MG63 (cell line): Measurements from ENCODE around the gene RNF212. TPM values are rescaled to one million over a fixed set of nuclear protein-coding genes. Genes with fewer than 3 reads are reported as not detected.
"Not testable (repeated sequence)": the region's sequence is repeated elsewhere in the genome, so short reads cannot be mapped to it uniquely, and the experiment has no call there.

ENCODE experiments used
- DNase-seq: peaks from one replicate; pipeline ENCODE4 v3.0.0-alpha.2; 2020
- H3K27me3 ChIP-seq: fragments of 250-450 bp; sonication (Bioruptor Pico); 2 replicates; pipeline ENCODE4 v1.5.1; 2020; ENCODE audit warnings: mild to moderate bottlenecking, moderate library complexity
- H3K36me3 ChIP-seq: fragments of 250-450 bp; sonication (Bioruptor Pico); 2 replicates; pipeline ENCODE4 v1.5.1; 2020; ENCODE audit warnings: mild to moderate bottlenecking, moderate library complexity
- H3K4me3 ChIP-seq: fragments of 250-450 bp; sonication (Bioruptor Pico); 2 replicates; pipeline ENCODE4 v1.5.1; 2020; ENCODE audit warnings: mild to moderate bottlenecking, moderate library complexity
- H3K9me3 ChIP-seq: fragments of 250-450 bp; sonication (Bioruptor Pico); 2 replicates; pipeline ENCODE4 v1.5.1; 2020; ENCODE audit warnings: mild to moderate bottlenecking, moderate library complexity
- total RNA-seq: library from RNA; depleted of rRNA; stranded (reverse); fragments of >200 nt; shearing (Covaris generic); gene quantifications from 2 replicates; pipeline ENCODE4 v1.2.3, GENCODE V29; 2014; ENCODE audit warnings: low replicate concordance

Gene RNF212
- total RNA-seq, 1 experiment from 2014 or later = not detected

GRCh38 chr4:1126506-1126905 lies 13.1 kb upstream of the RNF212 start:
- H3K27me3 ChIP-seq = no peaks in the 10 kb centered on the region
- no peak for DNase-seq

GRCh38 chr4:1125466-1125865 lies 12.1 kb upstream of the RNF212 start:
- DNase-seq, H3K36me3 ChIP-seq, H3K9me3 ChIP-seq, H3K27me3 ChIP-seq, H3K4me3 ChIP-seq: not testable (repeated sequence)

More at GRCh38 chr4:1126506-1126905, 13.1 kb upstream of the RNF212 start:
- H3K4me3 ChIP-seq = no peak overlapping the region
- H3K9me3 ChIP-seq = no peaks in the 10 kb centered on the region; the same call in 1 of the 2 replicates
- H3K36me3 ChIP-seq = no peaks in the 10 kb centered on the region

GRCh38 chr4:1124818-1125217 lies 11.5 kb upstream of the RNF212 start:
- Histone ChIP-seq H3K4me3 (no peak overlapping the region), H3K27me3 (no peaks in the 10 kb centered on the region), H3K36me3 (no peaks in the 10 kb centered on the region), H3K9me3 (no peaks in the 10 kb centered on the region)
- DNase-seq = no peak

GRCh38 chr4:1122505-1122904 lies 9.1 kb upstream of the RNF212 start:
- no peaks in the 10 kb centered on the region for H3K27me3 ChIP-seq
- DNase-seq = no peak
- no peaks in the 10 kb centered on the region for H3K36me3 ChIP-seq
- no peaks in the 10 kb centered on the region for H3K9me3 ChIP-seq
- H3K4me3 ChIP-seq = no peak overlapping the region

- Histone ChIP-seq H3K9me3 (no peaks in the 10 kb centered on the region), H3K4me3 (no peak overlapping the region), H3K36me3 (no peaks in the 10 kb centered on the region), H3K27me3 (no peaks in the 10 kb centered on the region; the same call in 1 of the 2 replicates)
- no peak for DNase-seq
Observed at GRCh38 chr4:1116838-1117237, 3.5 kb upstream of the RNF212 start.

- Histone ChIP-seq H3K36me3 (no peaks in the 10 kb centered on the region), H3K27me3 (no peaks in the 10 kb centered on the region; the same call in 1 of the 2 replicates), H3K4me3 (no peak overlapping the region), H3K9me3 (no peaks in the 10 kb centered on the region)
- no peak for DNase-seq
Observed at GRCh38 chr4:1115528-1116293, 2.3 kb upstream of the RNF212 start.

- no peaks in the 10 kb centered on the region; the same call in 1 of the 2 replicates for H3K27me3 ChIP-seq
- no peak for DNase-seq
- no peaks in the 10 kb centered on the region for H3K9me3 ChIP-seq
- H3K4me3 ChIP-seq = no peak overlapping the region
- H3K36me3 ChIP-seq = no peaks in the 10 kb centered on the region
Observed at GRCh38 chr4:1112821-1113182, 562 bp downstream of the RNF212 start.

GRCh38 chr4:1112174-1112820 lies 1.1 kb downstream of the RNF212 start:
- H3K36me3 ChIP-seq = no peaks in the 10 kb centered on the region
- H3K27me3 ChIP-seq = no peaks in the 10 kb centered on the region; the same call in 1 of the 2 replicates
- no peak overlapping the region for H3K4me3 ChIP-seq
- no peak for DNase-seq
- no peaks in the 10 kb centered on the region for H3K9me3 ChIP-seq

GRCh38 chr4:1111259-1111809 lies 2.0 kb downstream of the RNF212 start:
- no peak for DNase-seq
- H3K27me3 ChIP-seq = no peaks in the 10 kb centered on the region; the same call in 1 of the 2 replicates
- no peaks in the 10 kb centered on the region for H3K9me3 ChIP-seq
- no peak overlapping the region for H3K4me3 ChIP-seq
- no peaks in the 10 kb centered on the region for H3K36me3 ChIP-seq

GRCh38 chr4:1109898-1110506 lies 3.4 kb downstream of the RNF212 start:
- no peaks in the 10 kb centered on the region for H3K27me3 ChIP-seq
- H3K36me3 ChIP-seq = no peaks in the 10 kb centered on the region
- H3K4me3 ChIP-seq = no peak overlapping the region
- DNase-seq = no peak
- H3K9me3 ChIP-seq = no peaks in the 10 kb centered on the region

GRCh38 chr4:1109333-1109732 lies 4.0 kb downstream of the RNF212 start:
- H3K9me3 ChIP-seq = no peaks in the 10 kb centered on the region
- no peaks in the 10 kb centered on the region for H3K36me3 ChIP-seq
- H3K27me3 ChIP-seq = no peaks in the 10 kb centered on the region
- DNase-seq = no peak
- no peak overlapping the region for H3K4me3 ChIP-seq

GRCh38 chr4:1105662-1106061 lies 7.7 kb downstream of the RNF212 start:
- no peak for DNase-seq
- no peaks in the 10 kb centered on the region for H3K9me3 ChIP-seq
- no peaks in the 10 kb centered on the region for H3K27me3 ChIP-seq
- no peaks in the 10 kb centered on the region for H3K36me3 ChIP-seq
- no peak overlapping the region for H3K4me3 ChIP-seq

- DNase-seq = no peak
- Histone ChIP-seq H3K36me3 (no peaks in the 10 kb centered on the region), H3K27me3 (no peaks in the 10 kb centered on the region), H3K4me3 (no peak overlapping the region), H3K9me3 (no peaks in the 10 kb centered on the region)
Observed at GRCh38 chr4:1105067-1105466, 8.3 kb downstream of the RNF212 start.

- H3K9me3 ChIP-seq = no peaks in the 10 kb centered on the region
- no peaks in the 10 kb centered on the region for H3K36me3 ChIP-seq
- no peak for DNase-seq
- H3K27me3 ChIP-seq = no peaks in the 10 kb centered on the region
- no peak overlapping the region for H3K4me3 ChIP-seq
Observed at GRCh38 chr4:1104647-1105046, 8.7 kb downstream of the RNF212 start.

- H3K9me3 ChIP-seq = no peaks in the 10 kb centered on the region
- no peaks in the 10 kb centered on the region for H3K27me3 ChIP-seq
- DNase-seq = no peak
- no peaks in the 10 kb centered on the region for H3K36me3 ChIP-seq
- H3K4me3 ChIP-seq = no peak overlapping the region
Observed at GRCh38 chr4:1099684-1100335, 13.6 kb downstream of the RNF212 start.

- no peak for DNase-seq
- Histone ChIP-seq H3K27me3 (no peaks in the 10 kb centered on the region), H3K36me3 (no peaks in the 10 kb centered on the region), H3K9me3 (no peaks in the 10 kb centered on the region), H3K4me3 (no peak overlapping the region)
Observed at GRCh38 chr4:1099270-1099669, 14.1 kb downstream of the RNF212 start.
